GM13976 (cell line): ENCODE data around the gene CYSTM1.

Experiments used
- DNase-seq: peaks from one replicate; pipeline ENCODE4 v3.0.0; 2012; ENCODE audit warnings: low spot score
- in situ Hi-C: fragments of 300-500 bp; cut with MboI; formaldehyde crosslinking; loops from one replicate; pipeline ENCODE4 v1.12.0; 2022; ENCODE audit warnings: low sequenced_read_pairs, mixed read lengths, inconsistent platforms; ENCODE audit not compliant: unreplicated experiment
- TF ChIP-seq, protein P1 (sequence below): IDR thresholded peaks from 2 replicates; pipeline ENCODE4 v1.5.1; 2012; ENCODE audit warnings: borderline replicate concordance, mild to moderate bottlenecking; ENCODE audit not compliant: insufficient read depth; ENCODE audit errors: extremely low read depth, missing control alignments, control extremely low read depth

Gene CYSTM1

DNA sequence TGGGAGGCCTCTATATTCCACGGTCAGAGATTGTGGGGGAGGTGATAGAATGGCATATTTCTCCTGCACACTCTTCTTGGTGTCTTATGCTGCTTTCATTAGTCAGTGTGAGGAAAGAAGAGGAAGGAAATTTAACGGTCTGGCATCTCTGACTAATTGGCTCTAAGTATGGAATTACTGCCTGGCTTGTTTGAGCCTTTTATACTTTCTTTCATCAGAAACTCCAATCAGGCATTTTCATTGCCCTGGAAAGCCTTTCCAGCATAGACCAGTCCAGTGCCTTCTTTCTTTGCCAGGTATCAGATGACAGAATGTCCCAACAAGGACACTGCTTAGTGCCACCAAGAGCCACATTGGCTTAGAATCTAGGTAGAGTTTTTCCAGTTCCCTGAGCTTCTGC, 30.2 kb downstream of the CYSTM1 start:
- TF ChIP-seq, protein P1, sequence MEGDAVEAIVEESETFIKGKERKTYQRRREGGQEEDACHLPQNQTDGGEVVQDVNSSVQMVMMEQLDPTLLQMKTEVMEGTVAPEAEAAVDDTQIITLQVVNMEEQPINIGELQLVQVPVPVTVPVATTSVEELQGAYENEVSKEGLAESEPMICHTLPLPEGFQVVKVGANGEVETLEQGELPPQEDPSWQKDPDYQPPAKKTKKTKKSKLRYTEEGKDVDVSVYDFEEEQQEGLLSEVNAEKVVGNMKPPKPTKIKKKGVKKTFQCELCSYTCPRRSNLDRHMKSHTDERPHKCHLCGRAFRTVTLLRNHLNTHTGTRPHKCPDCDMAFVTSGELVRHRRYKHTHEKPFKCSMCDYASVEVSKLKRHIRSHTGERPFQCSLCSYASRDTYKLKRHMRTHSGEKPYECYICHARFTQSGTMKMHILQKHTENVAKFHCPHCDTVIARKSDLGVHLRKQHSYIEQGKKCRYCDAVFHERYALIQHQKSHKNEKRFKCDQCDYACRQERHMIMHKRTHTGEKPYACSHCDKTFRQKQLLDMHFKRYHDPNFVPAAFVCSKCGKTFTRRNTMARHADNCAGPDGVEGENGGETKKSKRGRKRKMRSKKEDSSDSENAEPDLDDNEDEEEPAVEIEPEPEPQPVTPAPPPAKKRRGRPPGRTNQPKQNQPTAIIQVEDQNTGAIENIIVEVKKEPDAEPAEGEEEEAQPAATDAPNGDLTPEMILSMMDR: no peak
- DNase-seq: no peak
- in situ Hi-C loops: no loop called here

DNA sequence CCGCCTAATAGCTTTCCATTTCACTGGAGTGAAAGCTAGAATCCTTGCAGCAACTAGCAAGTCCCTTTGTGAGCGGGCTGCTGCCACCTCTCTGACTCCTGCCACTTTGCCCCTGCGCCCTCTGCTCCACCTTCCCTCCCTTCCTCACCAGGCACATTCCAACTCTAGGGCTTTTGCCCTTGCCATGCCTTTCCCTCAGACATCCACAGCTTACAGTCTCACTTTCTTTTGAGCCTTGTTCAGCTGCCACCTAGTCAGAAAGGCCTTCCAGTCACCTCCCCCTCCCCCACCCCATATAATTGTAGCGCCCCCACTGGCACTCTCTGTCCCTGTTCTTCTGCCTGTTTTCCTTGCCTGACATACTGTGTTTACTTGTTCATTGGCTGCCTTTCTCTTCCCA, 31.0 kb downstream of the CYSTM1 start:
- TF ChIP-seq, protein P1: no peak
- no peak for DNase-seq
- in situ Hi-C loops: no loop called here

DNA sequence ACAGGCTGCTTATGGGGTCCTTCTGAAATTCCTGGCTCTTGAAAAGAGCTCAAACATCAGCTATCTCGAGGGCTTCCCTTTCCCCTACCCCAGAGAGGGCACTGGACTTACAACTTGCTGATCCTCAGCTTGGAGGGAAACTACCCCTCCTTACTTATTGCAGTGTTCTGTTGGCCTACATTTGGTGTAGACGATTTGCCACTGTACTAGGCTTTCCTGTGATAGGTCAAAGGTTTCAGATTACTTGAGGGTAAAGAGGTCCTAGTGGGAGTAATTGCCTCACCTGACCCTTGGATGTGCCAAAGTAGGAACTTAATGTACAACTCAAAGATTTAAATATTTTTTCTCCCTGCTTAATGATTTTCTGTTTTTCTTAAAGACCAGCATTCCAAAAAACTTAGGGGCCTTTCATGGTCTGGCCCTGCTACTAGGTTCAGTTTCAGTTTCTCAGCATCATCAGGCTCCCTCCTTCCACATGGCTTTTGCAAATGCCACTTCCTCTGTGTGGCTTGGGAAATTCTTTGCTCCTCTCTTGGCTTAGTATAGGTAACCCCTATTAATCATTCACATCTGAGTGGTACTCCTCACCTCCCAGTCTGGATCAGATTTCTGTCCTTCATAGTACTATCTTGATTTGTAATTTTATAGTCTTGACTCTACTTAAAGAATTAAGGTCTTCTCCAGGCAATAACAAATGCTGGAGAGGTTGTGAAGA, 32.4 kb downstream of the CYSTM1 start:
- TF ChIP-seq, protein P1: no peak
- no peak for DNase-seq
- in situ Hi-C loops: no loop called here

DNA sequence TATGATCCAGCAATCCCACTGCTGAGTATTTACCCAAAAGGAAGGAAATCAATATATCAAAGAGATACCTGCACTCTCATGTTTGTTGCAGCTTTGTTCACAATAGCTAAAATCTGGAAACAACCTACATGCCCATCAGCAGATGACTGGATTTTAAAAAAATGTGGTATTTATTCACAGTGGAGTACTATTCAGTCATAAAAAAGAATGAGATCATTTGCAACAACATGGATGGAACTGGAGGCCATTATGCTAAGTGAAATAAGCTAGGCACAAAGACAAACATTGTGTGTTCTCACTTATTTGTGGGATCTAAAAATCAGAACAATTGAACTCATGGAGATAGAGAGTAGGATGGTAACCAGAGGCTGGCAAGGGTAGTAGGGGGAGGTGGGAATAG, 33.1 kb downstream of the CYSTM1 start:
- in situ Hi-C loops: no loop called here
- TF ChIP-seq, protein P1: no peak
- no peak for DNase-seq

DNA sequence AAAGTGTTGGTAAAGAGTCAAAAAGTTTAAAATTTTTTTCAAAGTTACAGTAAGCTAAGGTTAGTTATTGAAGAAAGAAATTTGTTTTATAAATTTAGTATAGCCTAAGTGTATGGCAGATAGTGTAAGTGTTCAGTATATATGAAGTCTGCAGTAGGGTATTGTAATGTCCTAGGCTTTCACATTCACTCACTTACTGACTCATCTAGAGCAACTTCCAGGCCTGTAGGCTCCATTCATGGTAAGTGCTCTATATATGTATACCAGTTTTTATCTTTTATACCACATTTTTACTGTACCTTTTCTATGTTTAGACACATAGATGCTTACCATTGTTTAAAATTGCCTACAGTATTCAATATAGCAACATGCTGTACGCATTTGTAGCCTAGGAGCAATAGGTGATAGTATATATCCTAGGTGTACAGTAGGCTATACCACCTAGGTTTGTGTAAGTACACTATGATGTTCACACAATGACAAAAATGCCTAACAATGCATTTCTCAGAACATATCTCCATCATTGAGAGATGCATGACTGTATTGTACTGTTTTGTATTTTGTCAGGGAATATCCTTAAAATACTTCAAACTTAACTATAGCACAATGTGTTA, 38.5 kb downstream of the CYSTM1 start:
- DNase-seq: no peak
- in situ Hi-C loops: no loop called here
- TF ChIP-seq, protein P1: no peak

DNA sequence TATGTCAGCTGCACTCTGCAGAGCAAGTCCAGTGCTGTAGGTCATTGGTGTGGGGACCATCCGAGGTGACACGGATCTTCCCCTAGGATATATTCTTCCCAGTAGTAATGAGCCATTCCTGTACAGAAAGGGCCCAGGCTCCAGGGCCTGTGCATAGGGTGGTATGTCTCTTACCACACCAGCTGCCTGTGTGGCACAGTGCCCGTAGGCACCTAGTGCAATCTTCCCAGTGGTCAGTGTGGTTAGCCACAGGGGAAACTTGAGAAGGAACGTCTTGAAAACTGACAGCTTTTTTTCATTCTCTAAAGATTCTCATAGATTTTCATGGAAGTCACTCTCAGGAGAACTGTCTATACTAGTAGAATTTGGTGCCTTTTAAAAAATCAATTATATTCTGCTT, 39.8 kb downstream of the CYSTM1 start:
- DNase-seq: no peak
- TF ChIP-seq, protein P1: no peak
- in situ Hi-C loops: no loop called here

DNA sequence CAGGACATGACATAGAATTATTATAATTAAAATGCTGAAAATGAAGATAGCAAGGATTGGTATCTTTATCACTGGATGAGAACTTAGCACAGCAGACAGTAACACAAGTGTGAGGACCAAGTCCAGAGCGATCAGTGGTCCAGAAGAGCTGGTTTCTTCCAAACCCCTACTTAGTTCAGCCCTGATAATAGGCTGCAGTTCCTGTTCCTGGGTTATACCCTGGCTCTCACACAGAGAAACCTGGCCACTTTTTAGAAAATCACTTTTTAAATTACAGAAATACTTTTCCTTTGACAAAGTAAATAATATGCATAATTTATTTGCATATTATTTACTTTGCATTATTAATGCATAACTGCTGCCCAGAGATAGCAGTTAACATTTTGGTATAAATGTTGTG, 40.3 kb downstream of the CYSTM1 start:
- TF ChIP-seq, protein P1: no peak
- in situ Hi-C loops: no loop called here
- no peak for DNase-seq
